GM12878 (cell line): ENCODE data around the gene FRMPD2.

Source experiments
- BACH1 ChIP-seq: fragments of 450-650 bp; IDR thresholded peaks from 2 replicates; pipeline ENCODE4 v1.6.1; 2017; ENCODE audit warnings: mild to moderate bottlenecking, borderline replicate concordance
- BRCA1 ChIP-seq: IDR thresholded peaks from 2 replicates; pipeline ENCODE4 v1.6.1; 2011; ENCODE audit warnings: low read depth, low read length, improper control_type of control experiment
- CTCF ChIP-seq, 3 experiments: IDR thresholded peaks in 2 of 3; conservative IDR thresholded peaks in 1 of 3; 2 replicates each; pipeline ENCODE4 v1.5.1; 2011; ENCODE audit warnings: low read depth in 3 of 3, low read length in 3 of 3, mild to moderate bottlenecking in 3 of 3, control low read depth in 2 of 3, moderate library complexity in 2 of 3, inconsistent platforms in 1 of 3, mixed read lengths in 1 of 3; ENCODE audit not compliant: control insufficient read depth in 2 of 3, insufficient read depth in 1 of 3; ENCODE audit errors: extremely low read depth in 1 of 3
- E2F8 ChIP-seq: fragments of 450-650 bp; IDR thresholded peaks from 2 replicates; pipeline ENCODE4 v1.6.1; 2018; ENCODE audit warnings: mild to moderate bottlenecking, low read depth, moderate library complexity; ENCODE audit not compliant: partially characterized antibody
- EZH2 ChIP-seq: IDR thresholded peaks from 2 replicates; pipeline ENCODE4 v1.6.1; 2012; ENCODE audit warnings: low read depth, mild to moderate bottlenecking, control low read depth, inconsistent platforms, low read length, borderline replicate concordance; ENCODE audit not compliant: control insufficient read depth
- IKZF2 ChIP-seq, 2 experiments: fragments of 450-650 bp; IDR thresholded peaks; 2 replicates each; pipeline ENCODE4 v1.6.1; 2017; ENCODE audit warnings: mild to moderate bottlenecking in 2 of 2, moderate library complexity in 2 of 2
- PBX3 ChIP-seq: IDR thresholded peaks from 2 replicates; pipeline ENCODE4 v1.6.1; 2011; ENCODE audit warnings: mild to moderate bottlenecking, low read depth, low read length, moderate library complexity; ENCODE audit not compliant: insufficient replicate concordance
- RELA ChIP-seq: fragments of 450-650 bp; IDR thresholded peaks from 2 replicates; pipeline ENCODE4 v1.8.0; 2014; ENCODE audit warnings: borderline replicate concordance; ENCODE audit not compliant: partially characterized antibody
- YY1 ChIP-seq: IDR thresholded peaks from 2 replicates; pipeline ENCODE4 v1.6.1; 2011; ENCODE audit warnings: low read depth, mild to moderate bottlenecking, low read length
- TF ChIP-seq, protein P1 (sequence below): IDR thresholded peaks from 2 replicates; pipeline ENCODE4 v1.6.1; 2012; ENCODE audit warnings: mild to moderate bottlenecking, low read depth, low read length

GRCh38 chr10:48239618-48240017, 34.9 kb downstream of the FRMPD2 start:
- no peak for TF ChIP-seq BACH1
- no peak for TF ChIP-seq E2F8
- no peak for TF ChIP-seq PBX3
- TF ChIP-seq, protein P1, sequence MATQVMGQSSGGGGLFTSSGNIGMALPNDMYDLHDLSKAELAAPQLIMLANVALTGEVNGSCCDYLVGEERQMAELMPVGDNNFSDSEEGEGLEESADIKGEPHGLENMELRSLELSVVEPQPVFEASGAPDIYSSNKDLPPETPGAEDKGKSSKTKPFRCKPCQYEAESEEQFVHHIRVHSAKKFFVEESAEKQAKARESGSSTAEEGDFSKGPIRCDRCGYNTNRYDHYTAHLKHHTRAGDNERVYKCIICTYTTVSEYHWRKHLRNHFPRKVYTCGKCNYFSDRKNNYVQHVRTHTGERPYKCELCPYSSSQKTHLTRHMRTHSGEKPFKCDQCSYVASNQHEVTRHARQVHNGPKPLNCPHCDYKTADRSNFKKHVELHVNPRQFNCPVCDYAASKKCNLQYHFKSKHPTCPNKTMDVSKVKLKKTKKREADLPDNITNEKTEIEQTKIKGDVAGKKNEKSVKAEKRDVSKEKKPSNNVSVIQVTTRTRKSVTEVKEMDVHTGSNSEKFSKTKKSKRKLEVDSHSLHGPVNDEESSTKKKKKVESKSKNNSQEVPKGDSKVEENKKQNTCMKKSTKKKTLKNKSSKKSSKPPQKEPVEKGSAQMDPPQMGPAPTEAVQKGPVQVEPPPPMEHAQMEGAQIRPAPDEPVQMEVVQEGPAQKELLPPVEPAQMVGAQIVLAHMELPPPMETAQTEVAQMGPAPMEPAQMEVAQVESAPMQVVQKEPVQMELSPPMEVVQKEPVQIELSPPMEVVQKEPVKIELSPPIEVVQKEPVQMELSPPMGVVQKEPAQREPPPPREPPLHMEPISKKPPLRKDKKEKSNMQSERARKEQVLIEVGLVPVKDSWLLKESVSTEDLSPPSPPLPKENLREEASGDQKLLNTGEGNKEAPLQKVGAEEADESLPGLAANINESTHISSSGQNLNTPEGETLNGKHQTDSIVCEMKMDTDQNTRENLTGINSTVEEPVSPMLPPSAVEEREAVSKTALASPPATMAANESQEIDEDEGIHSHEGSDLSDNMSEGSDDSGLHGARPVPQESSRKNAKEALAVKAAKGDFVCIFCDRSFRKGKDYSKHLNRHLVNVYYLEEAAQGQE, result no peak
- no peak for TF ChIP-seq RELA
- no peak for TF ChIP-seq EZH2
- TF ChIP-seq IKZF2 (IDR thresholded peaks at IDR 0.05), result no peak
- no peak for TF ChIP-seq CTCF (IDR thresholded peaks at IDR 0.05 in 2 of 3, conservative IDR thresholded peaks at IDR 0.05 in 1 of 3; ENCODE audit: control insufficient read depth in 2 of 3, extremely low read depth in 1 of 3, insufficient read depth in 1 of 3, low read depth in 3 of 3, low read length in 3 of 3)
- TF ChIP-seq BRCA1, result no peak
- TF ChIP-seq YY1, result no peak
